ENCODE data around the gene TTC23L.

- no peak for TF ChIP-seq CTCF (conservative IDR thresholded peaks at IDR 0.05; ENCODE audit: low read length)
- TF ChIP-seq EZH2phosphoT487 (IDR thresholded peaks at IDR 0.05; ENCODE audit: borderline replicate concordance) = no peak
These were observed 15.8 kb upstream of the TTC23L start for GRCh38 chr5:34822956-34823715.
